Measurements from ENCODE around the gene SPATA32. TPM values are rescaled to one million over a fixed set of nuclear protein-coding genes. Genes with fewer than 3 reads are reported as not detected.
A peak's percentile ranks its signal among the peaks of the same experiment; 100 is the strongest.

Gene SPATA32
- total RNA-seq, 1 donor from 2014 or later, result not detected

GRCh38 chr17:45277992-45278391 is 16.1 kb upstream of the SPATA32 start:
- DNase-seq (ENCODE audit: low spot score) (no peak), ATAC-seq (peak; percentile 58)
- intact Hi-C loops (cut with DNase I), result loop anchor here (2.0 kb wide), 1 partner anchor 105 kb away; no protein-coding TSS in a partner anchor

- peak; percentile 95 for DNase-seq (ENCODE audit: low spot score)
- intact Hi-C loops (cut with DNase I), result loop anchor here (2.0 kb wide), 1 partner anchor 105 kb away; no protein-coding TSS in a partner anchor
- peak; percentile 85 for ATAC-seq
These were observed 15.4 kb upstream of the SPATA32 start for GRCh38 chr17:45277216-45277849.

GRCh38 chr17:45276031-45276430 is 14.1 kb upstream of the SPATA32 start:
- no peak for DNase-seq (ENCODE audit: low spot score)
- intact Hi-C loops (cut with DNase I), result loop anchor here (2.0 kb wide), 1 partner anchor 107 kb away; no protein-coding TSS in a partner anchor
- peak; percentile 18 for ATAC-seq

- DNase-seq (ENCODE audit: low spot score) (no peak), ATAC-seq (no peak)
- intact Hi-C loops (cut with DNase I), result no loop called here
These were observed 12.1 kb upstream of the SPATA32 start for GRCh38 chr17:45274033-45274432.

- intact Hi-C loops (cut with DNase I), result no loop called here
These were observed 11.7 kb upstream of the SPATA32 start for GRCh38 chr17:45273551-45273957.

GRCh38 chr17:45271603-45272002 is 9.7 kb upstream of the SPATA32 start:
- DNase-seq (ENCODE audit: low spot score) (no peak), ATAC-seq (no peak)
- intact Hi-C loops (cut with DNase I), result no loop called here

More at GRCh38 chr17:45273551-45273957, 11.7 kb upstream of the SPATA32 start:
- ATAC-seq (no peak), DNase-seq (ENCODE audit: low spot score) (no peak)

- DNase-seq (ENCODE audit: low spot score), result no peak
- no peak for ATAC-seq
- intact Hi-C loops (cut with DNase I), result no loop called here
These were observed 9.0 kb upstream of the SPATA32 start for GRCh38 chr17:45270828-45271418.

DNA sequence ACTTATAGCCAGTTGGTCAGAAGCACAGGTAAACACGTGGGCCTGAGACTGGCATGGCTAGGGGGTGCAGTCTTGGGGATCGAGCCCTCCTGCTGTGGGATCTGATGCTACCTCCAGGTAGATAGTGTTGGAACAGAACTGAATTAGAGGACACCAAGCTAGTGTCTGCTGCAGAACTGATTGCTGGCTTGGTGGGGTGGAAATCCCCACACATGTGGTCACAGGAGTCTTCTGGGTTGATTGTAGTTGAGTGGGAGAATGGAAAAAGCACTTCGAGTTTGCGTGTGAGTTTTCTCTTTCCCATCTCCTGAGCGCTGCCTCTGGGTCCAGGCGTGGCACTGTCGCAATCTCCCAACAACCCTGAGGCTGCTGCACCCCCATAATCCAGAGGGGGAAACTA is 8.0 kb upstream of the SPATA32 start:
- intact Hi-C loops (cut with DNase I), result no loop called here
- ATAC-seq, result no peak

DNA sequence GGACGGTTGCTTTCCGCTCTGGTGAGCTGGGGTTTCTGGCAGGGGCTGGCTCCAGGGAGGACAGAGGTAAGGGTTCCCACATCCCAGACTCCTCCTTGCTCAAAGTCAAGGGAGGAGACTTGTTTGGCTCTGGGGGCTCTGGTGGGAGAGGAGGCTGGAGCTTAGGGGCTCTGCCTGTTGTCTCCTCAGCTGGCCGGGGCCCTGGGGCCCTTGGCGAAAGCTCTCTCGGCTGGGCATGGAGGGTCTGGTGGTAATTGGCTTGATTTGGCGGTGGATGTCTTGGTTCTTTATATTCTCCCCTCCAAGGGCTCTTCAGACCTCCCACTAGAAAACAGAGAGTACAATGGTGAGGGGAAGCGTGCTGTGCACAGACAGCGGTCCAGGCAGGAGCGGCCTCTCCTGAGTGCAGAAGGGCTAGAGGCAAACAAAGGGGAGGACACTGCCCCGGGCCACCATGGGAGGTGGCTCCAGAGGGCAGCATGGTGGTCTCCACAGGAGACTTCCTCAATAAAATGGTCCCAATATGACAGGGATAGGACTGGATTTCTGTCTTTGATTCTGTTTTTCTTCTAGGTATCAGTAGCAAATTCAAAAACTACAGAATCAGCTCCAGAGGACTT is 5.7 kb upstream of the SPATA32 start:
- DNase-seq (ENCODE audit: low spot score) (no peak), ATAC-seq (no peak)
- intact Hi-C loops (cut with DNase I), result no loop called here

More for the DNA sequence above, 8.0 kb upstream of the SPATA32 start:
- no peak for DNase-seq (ENCODE audit: low spot score)

- intact Hi-C loops (cut with DNase I), result no loop called here
- no peak for DNase-seq (ENCODE audit: low spot score)
- no peak for ATAC-seq
These were observed 4.6 kb upstream of the SPATA32 start for GRCh38 chr17:45266372-45266926.

GRCh38 chr17:45265821-45266220 is 3.9 kb upstream of the SPATA32 start:
- DNase-seq (ENCODE audit: low spot score) (no peak), ATAC-seq (no peak)
- intact Hi-C loops (cut with DNase I), result no loop called here

- no peak for DNase-seq (ENCODE audit: low spot score)
- no peak for ATAC-seq
- intact Hi-C loops (cut with DNase I), result no loop called here
These were observed 3.1 kb upstream of the SPATA32 start for GRCh38 chr17:45264988-45265387.

DNA sequence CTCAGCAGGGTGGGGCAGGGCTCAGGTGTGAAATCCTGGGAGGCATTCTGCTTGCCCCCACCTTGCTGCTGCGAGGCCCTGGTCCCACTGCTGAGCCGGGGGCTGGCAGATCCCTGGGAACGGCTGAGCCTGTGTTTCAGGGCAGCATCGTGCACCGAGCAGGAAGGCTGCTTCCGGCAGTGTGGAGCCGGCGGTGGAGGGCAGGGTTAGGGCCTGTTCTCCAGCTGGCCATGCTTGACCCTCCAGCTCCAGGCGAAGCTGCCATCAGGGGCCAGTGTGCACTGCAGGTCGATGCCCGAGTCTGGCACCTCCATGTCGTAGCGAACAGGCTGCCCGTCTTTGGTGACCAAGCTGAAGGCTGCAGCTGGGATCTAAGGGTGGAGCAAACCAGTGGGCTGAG is 2.5 kb upstream of the SPATA32 start:
- ATAC-seq (no peak), DNase-seq (ENCODE audit: low spot score) (no peak)
- intact Hi-C loops (cut with DNase I), result no loop called here

- ATAC-seq (peak; percentile 5), DNase-seq (ENCODE audit: low spot score) (no peak)
- intact Hi-C loops (cut with DNase I), result no loop called here
These were observed 1.6 kb upstream of the SPATA32 start for GRCh38 chr17:45263477-45263860.

GRCh38 chr17:45262516-45263476 is 902 bp upstream of the SPATA32 start:
- intact Hi-C loops (cut with DNase I), result no loop called here
- peak; percentile 4 for ATAC-seq
- no peak for DNase-seq (ENCODE audit: low spot score)

DNA sequence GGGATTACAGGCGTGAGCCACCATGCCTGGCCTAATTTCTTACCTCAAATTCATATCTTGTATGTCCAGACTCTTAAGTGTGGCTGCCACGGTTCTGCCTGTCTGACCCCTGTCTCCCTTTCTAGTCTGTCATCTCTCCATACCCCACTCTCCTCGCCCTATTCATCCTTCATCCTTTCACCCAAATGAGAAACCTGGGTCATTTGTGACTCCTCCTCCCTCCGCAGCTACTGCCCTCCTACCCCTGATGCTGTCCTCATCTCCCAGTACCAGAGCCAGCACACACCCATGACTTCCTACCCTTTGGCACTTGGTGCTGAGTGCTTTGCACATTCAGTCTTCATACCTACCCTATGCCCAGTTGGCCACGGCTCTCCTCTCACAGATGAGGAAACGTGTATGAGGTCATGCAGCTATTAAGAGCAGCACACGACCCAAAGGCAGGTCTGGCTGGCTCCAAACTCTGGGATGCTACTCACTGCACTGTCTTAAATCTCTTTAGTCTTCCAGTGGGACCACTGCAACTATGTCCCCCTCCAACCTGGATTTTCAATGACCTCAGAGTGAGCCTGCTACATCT is 1.6 kb downstream of the SPATA32 start:
- ATAC-seq, result peak; percentile 10
- intact Hi-C loops (cut with DNase I), result no loop called here
- no peak for DNase-seq (ENCODE audit: low spot score)

DNA sequence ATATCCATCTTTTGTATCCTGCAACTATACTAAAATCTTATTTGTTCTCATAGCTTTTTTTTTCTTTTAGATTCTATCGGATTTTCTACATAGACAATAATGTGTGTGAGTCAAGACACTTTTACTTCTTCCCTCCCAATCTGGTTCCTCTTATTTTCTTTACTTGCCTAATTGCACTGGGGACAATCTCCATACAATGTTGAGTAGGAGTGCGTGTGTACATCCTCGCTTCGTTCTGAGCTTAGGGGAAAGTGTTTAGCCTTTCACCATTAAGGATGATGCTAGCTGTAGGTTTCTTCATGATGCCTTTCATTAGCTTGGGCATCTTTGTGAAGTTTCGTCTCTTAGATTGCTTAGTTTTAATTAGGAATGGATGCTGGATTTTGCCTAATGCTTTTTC is 2.9 kb downstream of the SPATA32 start:
- intact Hi-C loops (cut with DNase I), result no loop called here
- DNase-seq (ENCODE audit: low spot score) (no peak), ATAC-seq (no peak)

GRCh38 chr17:45257115-45257514 is 4.8 kb downstream of the SPATA32 start:
- ATAC-seq (no peak), DNase-seq (ENCODE audit: low spot score) (no peak)
- intact Hi-C loops (cut with DNase I), result no loop called here
